Bronchial epithelial cell (primary cell): Measurements from ENCODE around the gene PSMC4. TPM values are rescaled to one million over a fixed set of nuclear protein-coding genes. Genes with fewer than 3 reads are reported as not detected.

Experiments
- DNase-seq: peaks from one replicate; pipeline ENCODE4 v3.0.0-alpha.2; 2010; ENCODE audit warnings: low read depth
- FAIRE-seq: peaks from 2 replicates; lab custom pipeline; 2011; peaks lifted over from hg19 to GRCh38; lab: Jason Lieb, UNC
- H3K27me3 ChIP-seq: 2 replicates; pipeline ENCODE4 v1.5.1; 2011; ENCODE audit warnings: low read length; ENCODE audit not compliant: control insufficient read depth, insufficient read depth
- H3K36me3 ChIP-seq: 2 replicates; pipeline ENCODE4 v1.5.1; 2011; ENCODE audit warnings: low read length; ENCODE audit not compliant: control insufficient read depth, insufficient read depth
- H3K4me3 ChIP-seq: 2 replicates; pipeline ENCODE4 v1.5.1; 2011; ENCODE audit warnings: mild to moderate bottlenecking, low read depth, low read length, control low read depth
- total RNA-seq: library from RNA; depleted of rRNA; stranded (reverse); fragments of >200 nt; gene quantifications from 2 replicates; pipeline ENCODE4 v1.2.1, GENCODE V29; 2014
- TF ChIP-seq, protein P1 (sequence below): IDR thresholded peaks from 2 replicates; pipeline ENCODE4 v1.5.1; 2011; ENCODE audit warnings: mild to moderate bottlenecking, moderate library complexity, low read length, control low read depth, inconsistent platforms; ENCODE audit not compliant: insufficient read depth, severe bottlenecking

PSMC4 gene
- total RNA-seq, 1 donor from 2014 or later: 99.3 TPM

- Histone ChIP-seq H3K36me3 (no peaks in the 10 kb centered on the region), H3K27me3 (no peaks in the 10 kb centered on the region), H3K4me3 (no peak overlapping the region)
- DNase-seq (no peak), FAIRE-seq (no peak)
- TF ChIP-seq, protein P1, sequence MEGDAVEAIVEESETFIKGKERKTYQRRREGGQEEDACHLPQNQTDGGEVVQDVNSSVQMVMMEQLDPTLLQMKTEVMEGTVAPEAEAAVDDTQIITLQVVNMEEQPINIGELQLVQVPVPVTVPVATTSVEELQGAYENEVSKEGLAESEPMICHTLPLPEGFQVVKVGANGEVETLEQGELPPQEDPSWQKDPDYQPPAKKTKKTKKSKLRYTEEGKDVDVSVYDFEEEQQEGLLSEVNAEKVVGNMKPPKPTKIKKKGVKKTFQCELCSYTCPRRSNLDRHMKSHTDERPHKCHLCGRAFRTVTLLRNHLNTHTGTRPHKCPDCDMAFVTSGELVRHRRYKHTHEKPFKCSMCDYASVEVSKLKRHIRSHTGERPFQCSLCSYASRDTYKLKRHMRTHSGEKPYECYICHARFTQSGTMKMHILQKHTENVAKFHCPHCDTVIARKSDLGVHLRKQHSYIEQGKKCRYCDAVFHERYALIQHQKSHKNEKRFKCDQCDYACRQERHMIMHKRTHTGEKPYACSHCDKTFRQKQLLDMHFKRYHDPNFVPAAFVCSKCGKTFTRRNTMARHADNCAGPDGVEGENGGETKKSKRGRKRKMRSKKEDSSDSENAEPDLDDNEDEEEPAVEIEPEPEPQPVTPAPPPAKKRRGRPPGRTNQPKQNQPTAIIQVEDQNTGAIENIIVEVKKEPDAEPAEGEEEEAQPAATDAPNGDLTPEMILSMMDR: no peak
These were observed 7.1 kb upstream of the PSMC4 start for GRCh38 chr19:39963898-39964297.

DNA sequence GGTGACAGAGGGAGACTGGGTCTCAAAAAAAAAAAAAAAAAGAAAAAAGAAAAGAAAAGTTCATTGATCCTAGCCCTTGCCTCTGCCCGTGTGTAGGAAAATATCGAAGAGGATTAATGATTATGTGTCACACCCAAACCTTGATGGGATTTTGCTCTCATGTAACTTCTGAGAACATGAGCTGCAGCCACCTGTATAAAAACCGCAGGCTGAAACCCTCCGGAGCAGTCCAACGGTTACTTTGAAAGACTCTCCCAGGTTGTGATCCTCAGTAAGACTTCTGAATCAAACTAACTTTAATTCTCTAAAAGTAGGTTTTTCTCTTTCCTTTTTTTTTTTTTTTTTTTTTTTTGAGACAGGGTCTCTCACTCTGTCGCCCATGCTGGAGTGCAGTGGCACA is 4.3 kb upstream of the PSMC4 start:
- TF ChIP-seq, protein P1: no peak
- no peak for DNase-seq
- no peak for FAIRE-seq

GRCh38 chr19:39967561-39967960 is 3.4 kb upstream of the PSMC4 start:
- TF ChIP-seq, protein P1: no peak
- FAIRE-seq (no peak), DNase-seq (no peak)
- Histone ChIP-seq H3K36me3 (no peaks in the 10 kb centered on the region), H3K27me3 (no peaks in the 10 kb centered on the region), H3K4me3 (no peak overlapping the region)

More for the DNA sequence above, 4.3 kb upstream of the PSMC4 start:
- H3K27me3 ChIP-seq: no peaks in the 10 kb centered on the region
- no peak overlapping the region for H3K4me3 ChIP-seq
- H3K36me3 ChIP-seq: no peaks in the 10 kb centered on the region

DNA sequence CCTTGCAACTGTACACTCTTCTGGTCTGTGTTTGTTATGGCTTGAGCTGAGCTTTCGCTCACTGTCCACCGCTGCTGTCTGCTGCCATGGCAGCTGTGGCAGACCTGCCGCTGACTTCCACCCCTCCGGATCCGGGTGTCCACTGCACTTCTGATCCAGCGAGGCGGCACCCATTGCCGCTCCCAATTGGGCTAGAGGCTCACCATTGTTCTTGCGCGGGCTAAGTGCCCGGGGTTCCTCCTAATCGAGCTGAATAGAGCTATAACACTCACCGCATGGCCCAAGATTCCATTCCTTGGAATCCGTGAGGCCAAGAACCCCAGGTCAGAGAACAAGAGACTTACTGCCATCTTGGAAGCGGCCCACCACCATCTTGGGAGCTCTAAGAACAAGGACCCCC is 2.2 kb upstream of the PSMC4 start:
- FAIRE-seq (no peak), DNase-seq (no peak)
- Histone ChIP-seq H3K4me3 (no peak overlapping the region), H3K36me3 (peaks cover 6% of the 10 kb centered on the region), H3K27me3 (no peaks in the 10 kb centered on the region)
- TF ChIP-seq, protein P1: no peak

DNA sequence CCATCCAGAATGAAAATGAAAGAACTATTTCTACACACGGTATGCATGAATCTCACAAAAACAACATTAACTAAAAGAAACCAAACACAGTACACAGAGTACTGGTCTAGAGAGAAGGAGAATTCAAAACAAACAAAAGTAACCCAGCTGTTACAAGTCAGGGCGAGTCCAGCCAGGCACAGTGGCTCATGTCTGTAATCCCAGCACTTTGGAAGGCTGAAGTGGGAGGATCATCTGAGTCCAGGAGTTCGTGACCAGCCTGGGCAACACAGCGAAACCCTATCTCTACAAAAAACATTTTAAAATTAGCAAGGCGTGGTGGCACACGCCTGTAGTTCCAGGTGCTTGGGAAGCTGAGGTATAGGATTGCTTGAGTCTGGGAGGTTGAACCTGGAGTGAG is 1.7 kb upstream of the PSMC4 start:
- TF ChIP-seq, protein P1: no peak
- Histone ChIP-seq H3K36me3 (peaks cover 10% of the 10 kb centered on the region), H3K27me3 (no peaks in the 10 kb centered on the region), H3K4me3 (no peak overlapping the region)
- FAIRE-seq: no peak
- DNase-seq: peak; percentile 68
